Activated CD4-positive, CD25-positive, alpha-beta regulatory T cell treated with anti-CD3 and anti-CD28 coated beads, Interleukin-2, amount 50 U/mL, for 72 hours (primary cell): Measurements from ENCODE around the gene ZNF683.

Source experiments
- DNase-seq: peaks from one replicate; pipeline ENCODE4 v3.0.0; 2021

ZNF683 gene

DNA sequence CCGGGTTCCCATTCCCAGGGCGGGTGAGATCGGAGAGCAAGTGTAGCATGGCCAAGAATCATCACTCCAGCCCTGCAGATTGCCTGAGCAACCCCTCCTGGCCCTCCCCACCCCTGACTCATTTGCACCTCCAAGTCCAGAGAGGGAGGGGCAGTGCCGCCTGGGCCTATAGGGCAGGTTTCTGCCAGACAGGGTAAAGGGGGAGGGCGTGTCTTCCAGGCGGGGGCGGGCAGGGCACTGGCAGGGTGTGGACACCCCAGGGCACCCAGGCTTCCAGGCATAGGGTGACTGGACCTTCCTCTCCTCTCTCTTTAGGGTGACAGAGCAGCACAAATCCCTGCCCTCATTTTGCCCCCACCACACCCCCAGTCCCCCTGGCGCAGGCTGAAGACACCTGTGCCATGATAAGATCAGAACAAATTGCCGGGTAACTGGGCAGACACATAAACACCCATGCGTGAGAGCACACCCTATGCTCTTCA lies 15.4 kb downstream of the ZNF683 start:
- no peak for DNase-seq

DNA sequence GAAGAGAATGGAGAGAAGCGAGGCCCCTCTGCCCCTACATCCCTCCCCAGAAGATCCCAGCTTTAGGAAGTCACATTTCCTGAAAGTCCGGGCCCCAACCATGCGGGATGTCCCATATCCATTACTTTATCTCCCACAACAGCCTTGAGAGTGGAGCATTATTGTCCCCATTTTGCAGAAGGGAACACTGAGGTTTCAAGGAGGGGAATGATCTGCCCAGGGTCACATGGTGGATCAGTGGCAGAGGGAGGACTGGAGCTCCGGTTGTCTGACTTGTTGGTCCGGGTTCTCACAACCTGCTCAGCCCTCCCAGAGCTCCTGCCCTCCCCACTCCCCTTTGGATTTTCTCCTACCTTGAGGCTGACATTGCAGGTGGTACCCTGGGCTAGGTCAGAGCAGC lies 16.4 kb downstream of the ZNF683 start:
- no peak for DNase-seq

DNA sequence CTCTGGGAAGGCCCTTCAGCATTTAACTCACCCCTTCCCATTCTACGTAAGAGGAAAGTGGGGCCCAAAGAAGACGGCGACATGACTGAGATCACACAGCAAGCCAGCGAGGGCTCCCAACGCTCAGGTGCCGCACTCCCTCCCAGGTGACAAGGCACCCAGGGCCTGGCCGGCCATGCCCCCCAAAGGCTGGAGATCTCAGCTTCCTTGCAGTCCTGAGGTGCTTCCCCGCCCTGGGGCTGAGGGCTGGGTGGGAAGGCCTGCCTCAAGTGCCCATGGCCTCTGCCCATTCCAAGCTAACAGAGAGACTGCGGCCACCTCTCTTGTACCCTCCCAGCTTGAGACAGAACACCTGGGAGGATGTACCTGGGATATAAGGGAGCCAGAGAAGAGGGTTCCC lies 17.6 kb downstream of the ZNF683 start:
- DNase-seq = no peak

- DNase-seq = no peak
These were observed 18.4 kb downstream of the ZNF683 start, which contains the start of gene CRYBG2 for GRCh38 chr1:26353976-26354820. Gene CRYBG2, minus strand, starts transcription at chr1:26354130. Its CDS starts 7,473 bp downstream, at chr1:26346657.

DNA sequence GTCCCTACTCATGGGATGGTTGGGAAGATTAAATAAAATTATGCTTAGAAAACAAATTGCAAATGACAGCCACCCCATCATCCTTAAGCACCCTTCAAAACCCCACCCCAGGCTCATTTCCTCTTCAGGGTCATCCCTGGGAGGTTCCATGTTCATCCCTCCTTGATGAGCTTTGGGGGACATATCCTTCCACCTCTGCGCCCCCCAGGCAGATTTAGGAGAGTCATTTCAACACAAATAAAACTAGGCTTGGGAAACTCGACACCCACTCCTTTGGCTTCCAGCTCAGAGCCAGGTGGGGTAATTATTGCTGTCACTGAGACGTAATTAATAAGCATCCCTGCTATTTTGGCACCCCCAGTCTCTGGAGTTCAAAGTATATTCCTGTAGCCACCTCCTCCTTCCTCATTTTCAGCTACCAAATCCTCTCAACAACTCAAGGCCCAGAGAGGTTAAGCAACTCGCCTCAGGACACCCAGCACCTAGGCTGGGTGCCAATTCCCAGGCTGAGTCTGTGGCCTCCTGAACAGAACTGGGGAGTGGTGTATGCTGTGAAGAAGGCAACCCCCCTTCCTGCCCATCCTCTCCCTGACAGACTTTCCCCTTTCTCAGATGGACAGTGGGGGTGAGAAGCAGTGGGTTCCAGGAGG lies 19.2 kb downstream of the ZNF683 start:
- no peak for DNase-seq

DNA sequence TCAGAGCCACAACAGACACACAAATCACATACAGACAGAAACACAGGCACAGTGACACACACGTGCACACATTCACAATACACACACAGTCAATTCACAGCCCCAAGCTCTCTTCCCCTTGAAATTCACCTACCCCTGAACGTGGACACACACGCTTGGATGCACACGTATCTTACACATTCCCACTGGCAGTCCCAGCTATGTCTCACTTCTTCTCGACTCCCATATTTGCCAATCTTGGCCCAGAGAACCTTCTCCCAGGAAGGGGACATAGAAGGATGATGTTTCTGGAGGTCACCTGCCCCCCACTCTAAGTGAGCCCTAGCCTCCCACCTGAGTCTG lies 20.2 kb downstream of the ZNF683 start:
- DNase-seq = no peak

GRCh38 chr1:26351590-26352337 lies 20.8 kb downstream of the ZNF683 start:
- no peak for DNase-seq

GRCh38 chr1:26350701-26351589 lies 21.6 kb downstream of the ZNF683 start:
- no peak for DNase-seq

DNA sequence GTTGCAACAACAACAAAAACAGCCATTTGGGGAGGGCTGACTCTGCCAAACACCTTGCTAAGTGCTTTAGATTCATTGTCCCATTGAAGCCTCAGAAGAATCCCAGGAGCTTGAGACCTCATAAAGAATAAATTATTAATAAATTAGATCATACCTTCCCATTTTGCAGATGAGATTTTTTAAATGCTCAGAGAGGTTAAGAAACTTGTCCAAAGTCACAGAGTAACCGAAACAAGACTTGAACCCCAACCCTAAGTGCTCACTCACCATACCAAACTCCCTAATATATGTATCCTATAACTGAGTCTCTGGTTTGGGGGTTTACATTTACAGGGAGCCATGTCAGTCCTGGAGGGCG lies 22.2 kb downstream of the ZNF683 start:
- no peak for DNase-seq

GRCh38 chr1:26349877-26350244 lies 22.7 kb downstream of the ZNF683 start:
- DNase-seq = no peak

- DNase-seq = no peak
These were observed 23.2 kb downstream of the ZNF683 start for GRCh38 chr1:26349188-26349876.

DNA sequence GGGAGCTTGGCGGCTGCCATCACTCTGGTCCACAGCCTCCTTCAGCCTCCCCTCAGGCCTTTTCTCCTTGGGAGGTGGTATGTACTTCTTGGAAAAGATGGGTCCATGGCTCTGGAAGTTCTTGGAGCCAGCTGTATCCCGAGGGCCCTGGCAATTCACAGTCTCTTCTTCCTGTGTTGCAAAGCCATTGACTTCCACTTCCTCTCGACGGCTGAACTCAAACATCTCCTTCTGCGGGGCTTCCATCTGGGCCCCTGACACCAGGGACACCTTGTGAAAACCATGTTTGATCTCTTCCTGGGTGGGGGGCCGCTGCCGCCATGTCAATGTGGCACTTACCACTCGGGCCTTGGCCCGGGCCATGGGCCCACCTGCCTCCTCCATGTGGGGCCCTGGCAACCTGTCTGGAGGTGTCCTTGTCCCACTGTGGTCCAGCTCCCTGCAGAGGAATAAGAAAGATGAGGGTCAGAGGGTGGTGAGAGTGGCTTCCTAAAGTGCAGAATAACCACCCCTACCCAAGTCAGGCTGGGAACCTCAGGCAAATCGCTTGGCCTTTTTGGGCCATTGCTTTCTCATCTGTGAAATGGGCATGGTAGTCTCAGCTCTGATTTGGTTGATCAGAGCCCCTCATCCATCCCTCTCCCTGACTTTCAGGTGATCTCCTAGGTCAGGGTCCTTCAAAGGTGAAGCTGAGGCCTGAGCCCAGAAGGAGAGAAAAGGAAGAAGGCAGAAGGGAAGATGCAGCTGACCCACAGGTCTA lies 26.1 kb downstream of the ZNF683 start:
- DNase-seq = no peak

- DNase-seq = no peak
These were observed 26.8 kb downstream of the ZNF683 start for GRCh38 chr1:26345718-26346117.

DNA sequence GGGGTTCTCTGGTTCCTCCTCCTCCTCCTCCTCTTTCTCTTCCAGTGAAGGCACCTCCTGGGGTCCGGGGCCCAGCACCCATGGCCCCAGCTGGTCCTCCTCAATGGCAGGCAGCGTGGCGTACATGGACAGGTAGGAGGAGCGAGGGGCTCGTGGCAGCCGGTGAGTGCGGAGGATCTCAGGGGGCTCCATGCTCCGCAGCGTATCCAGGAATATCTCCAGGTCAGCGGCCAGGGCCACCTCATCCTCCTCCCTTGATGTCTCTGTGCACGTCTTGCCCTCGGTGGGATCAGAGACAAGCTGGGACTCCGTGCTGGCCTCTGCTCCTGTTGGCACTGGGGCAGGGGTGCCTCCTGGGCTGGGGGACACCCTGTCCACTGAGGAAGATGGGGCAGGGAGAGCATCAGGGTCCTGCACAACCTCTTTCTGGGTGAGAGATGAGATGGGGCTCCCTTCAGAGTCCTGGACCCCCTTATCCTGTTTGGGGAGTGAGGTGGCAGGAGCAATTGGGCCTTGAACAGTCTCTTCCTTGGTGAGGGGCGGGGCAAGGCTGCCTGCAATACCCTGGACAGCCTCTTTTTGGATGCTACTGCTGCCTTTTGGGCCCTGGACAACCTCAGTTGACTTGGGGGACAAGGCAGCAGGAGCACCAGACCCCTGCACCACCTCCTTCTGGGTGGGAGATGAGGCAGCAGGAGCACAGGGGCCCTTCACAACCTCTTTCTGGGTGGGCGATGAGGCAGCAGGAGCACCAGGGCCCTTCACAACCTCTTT lies 28.2 kb downstream of the ZNF683 start:
- DNase-seq = no peak

- DNase-seq = no peak
These were observed 32.5 kb downstream of the ZNF683 start for GRCh38 chr1:26340047-26340481.

- no peak for DNase-seq
These were observed 33.9 kb downstream of the ZNF683 start for GRCh38 chr1:26338670-26339069.

- no peak for DNase-seq
These were observed 34.9 kb downstream of the ZNF683 start for GRCh38 chr1:26337625-26338024.

- no peak for DNase-seq
These were observed 35.4 kb downstream of the ZNF683 start for GRCh38 chr1:26337206-26337535.

DNA sequence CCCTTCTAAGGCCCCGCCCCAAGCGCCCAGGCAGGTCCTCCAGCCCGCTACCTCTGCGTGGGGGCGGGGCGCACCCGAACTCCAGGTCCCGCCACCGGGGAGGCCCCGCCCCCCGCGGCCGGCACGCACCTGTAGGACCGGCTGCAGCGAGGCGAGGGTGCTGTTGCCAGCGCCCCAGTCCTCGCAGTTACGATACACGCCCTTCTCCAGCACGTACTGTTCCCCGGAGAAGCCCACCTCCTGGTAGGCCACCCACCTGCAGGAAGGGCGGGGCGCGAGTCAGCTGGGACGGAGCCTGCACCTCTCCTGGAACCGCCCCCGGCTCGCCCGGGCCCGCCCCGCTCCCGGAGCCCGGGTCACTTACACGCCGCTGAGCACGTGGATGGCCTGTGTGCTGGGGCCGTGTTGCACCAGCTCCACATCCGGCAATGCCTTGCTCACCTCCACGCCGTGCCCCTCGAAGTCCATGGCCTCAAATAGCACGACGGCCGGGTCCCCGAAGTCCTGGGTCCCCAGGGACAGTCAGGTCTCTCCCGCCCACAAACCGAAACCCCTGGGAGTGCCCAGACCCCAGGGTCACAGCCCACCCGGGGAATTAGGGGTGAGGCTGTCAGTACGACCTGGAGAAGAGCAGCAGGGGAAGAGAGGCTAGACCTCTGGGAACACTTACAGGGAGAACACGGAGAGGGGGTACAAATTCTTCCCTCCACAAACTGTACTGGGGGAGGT lies 35.9 kb downstream of the ZNF683 start:
- peak; percentile 83 for DNase-seq
